Nephron progenitor cell (in vitro differentiated cells): ENCODE results near the gene PRDM16.

Experiments used
- DNase-seq: peaks from one replicate; pipeline ENCODE4 v3.0.0; 2021
- H3K27ac Mint-ChIP-seq: 2 replicates; pipeline ENCODE4 v1.8.0; 2021; ENCODE audit warnings: mild to moderate bottlenecking, moderate library complexity, mixed read lengths
- H3K27me3 Mint-ChIP-seq: 2 replicates; pipeline ENCODE4 v1.8.0; 2021; ENCODE audit warnings: mild to moderate bottlenecking, low read depth, mixed read lengths; ENCODE audit not compliant: poor library complexity
- H3K36me3 Mint-ChIP-seq: 2 replicates; pipeline ENCODE4 v1.8.0; 2021; ENCODE audit warnings: low read depth, mixed read lengths
- H3K4me1 Mint-ChIP-seq: 2 replicates; pipeline ENCODE4 v1.8.0; 2021; ENCODE audit warnings: mixed read lengths
- H3K4me3 Mint-ChIP-seq: 2 replicates; pipeline ENCODE4 v1.8.0; 2021; ENCODE audit warnings: mild to moderate bottlenecking, moderate library complexity, mixed read lengths
- H3K9me3 Mint-ChIP-seq: 2 replicates; pipeline ENCODE4 v1.8.0; 2021; ENCODE audit warnings: mild to moderate bottlenecking, moderate library complexity, mixed read lengths
- TF ChIP-seq, protein P1 (sequence below): fragments of 200-600 bp; sonication (generic); IDR thresholded peaks from 2 replicates; pipeline ENCODE4 v1.5.0; 2021; ENCODE audit warnings: antibody characterized with exemption

The PRDM16 gene

GRCh38 chr1:3068564-3069431 lies at the start of gene PRDM16:
TSS of gene PRDM16 (plus strand) at chr1:3069203. CDS start at chr1:3069260, 57 bp downstream.
- TF ChIP-seq, protein P1, sequence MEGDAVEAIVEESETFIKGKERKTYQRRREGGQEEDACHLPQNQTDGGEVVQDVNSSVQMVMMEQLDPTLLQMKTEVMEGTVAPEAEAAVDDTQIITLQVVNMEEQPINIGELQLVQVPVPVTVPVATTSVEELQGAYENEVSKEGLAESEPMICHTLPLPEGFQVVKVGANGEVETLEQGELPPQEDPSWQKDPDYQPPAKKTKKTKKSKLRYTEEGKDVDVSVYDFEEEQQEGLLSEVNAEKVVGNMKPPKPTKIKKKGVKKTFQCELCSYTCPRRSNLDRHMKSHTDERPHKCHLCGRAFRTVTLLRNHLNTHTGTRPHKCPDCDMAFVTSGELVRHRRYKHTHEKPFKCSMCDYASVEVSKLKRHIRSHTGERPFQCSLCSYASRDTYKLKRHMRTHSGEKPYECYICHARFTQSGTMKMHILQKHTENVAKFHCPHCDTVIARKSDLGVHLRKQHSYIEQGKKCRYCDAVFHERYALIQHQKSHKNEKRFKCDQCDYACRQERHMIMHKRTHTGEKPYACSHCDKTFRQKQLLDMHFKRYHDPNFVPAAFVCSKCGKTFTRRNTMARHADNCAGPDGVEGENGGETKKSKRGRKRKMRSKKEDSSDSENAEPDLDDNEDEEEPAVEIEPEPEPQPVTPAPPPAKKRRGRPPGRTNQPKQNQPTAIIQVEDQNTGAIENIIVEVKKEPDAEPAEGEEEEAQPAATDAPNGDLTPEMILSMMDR: no peak
- H3K4me3 Mint-ChIP-seq: peak within 1 kb of the TSS; percentile 88
- no peaks in the 10 kb centered on the region for H3K36me3 Mint-ChIP-seq
- DNase-seq: peak; percentile 60
- peaks cover 5% of the 10 kb centered on the region for H3K4me1 Mint-ChIP-seq
- peaks cover 85% of the 10 kb centered on the region for H3K27me3 Mint-ChIP-seq
- H3K9me3 Mint-ChIP-seq: no peaks in the 10 kb centered on the region
- H3K27ac Mint-ChIP-seq: peak within 1 kb of the TSS; percentile 68

DNA sequence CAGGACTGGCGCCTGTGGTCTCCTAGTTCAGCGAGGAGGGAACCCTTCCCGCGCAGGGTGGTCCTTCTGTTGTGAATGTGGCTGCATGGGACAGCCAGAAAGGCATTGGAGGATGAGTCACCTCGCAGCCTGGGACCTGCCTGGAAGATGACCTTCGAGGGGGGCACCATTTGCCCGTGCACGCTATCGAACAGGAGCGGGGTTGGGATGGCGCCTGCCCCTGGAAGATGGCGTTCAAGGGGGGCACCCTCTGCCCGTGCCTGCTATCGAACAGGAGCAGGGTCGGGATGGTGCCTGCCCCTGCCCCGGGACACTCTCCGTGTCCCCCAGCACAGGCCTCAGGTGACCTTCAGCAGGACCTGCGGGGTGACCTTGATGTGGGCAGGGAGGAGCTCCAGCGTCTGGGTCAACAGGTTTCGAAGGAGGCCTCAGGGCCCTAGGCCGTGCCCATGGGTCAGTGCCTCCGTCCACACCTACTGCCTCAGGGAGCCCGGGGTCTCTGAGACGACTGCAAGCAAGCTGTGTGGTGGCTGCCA lies 49.4 kb upstream of the PRDM16 start:
- TF ChIP-seq, protein P1: no peak
- Mint-ChIP-seq H3K9me3 (peaks cover 51% of the 10 kb centered on the region), H3K27me3 (peaks cover 28% of the 10 kb centered on the region), H3K4me3 (no peak overlapping the region), H3K36me3 (no peaks in the 10 kb centered on the region), H3K4me1 (no peaks in the 10 kb centered on the region), H3K27ac (no peak overlapping the region)
- DNase-seq: no peak

- Mint-ChIP-seq H3K4me1 (no peaks in the 10 kb centered on the region), H3K9me3 (peaks cover 48% of the 10 kb centered on the region), H3K27me3 (peaks cover 25% of the 10 kb centered on the region), H3K36me3 (no peaks in the 10 kb centered on the region), H3K4me3 (no peak overlapping the region), H3K27ac (no peak overlapping the region)
- TF ChIP-seq, protein P1: no peak
- no peak for DNase-seq
These were observed 48.6 kb upstream of the PRDM16 start for GRCh38 chr1:3020263-3020909.

GRCh38 chr1:3021233-3021671 lies 47.8 kb upstream of the PRDM16 start, which contains the start of gene ACTRT2:
TSS of gene ACTRT2 (plus strand) at chr1:3021467. CDS start at chr1:3021687, 220 bp downstream.
- Mint-ChIP-seq H3K4me3 (no peak within 1 kb of the TSS), H3K4me1 (no peaks in the 10 kb centered on the region), H3K9me3 (peaks cover 47% of the 10 kb centered on the region), H3K36me3 (no peaks in the 10 kb centered on the region), H3K27me3 (peaks cover 22% of the 10 kb centered on the region), H3K27ac (no peak within 1 kb of the TSS)
- TF ChIP-seq, protein P1: no peak
- no peak for DNase-seq

GRCh38 chr1:3021801-3022401 lies 47.1 kb upstream of the PRDM16 start:
- TF ChIP-seq, protein P1: no peak
- H3K4me3 Mint-ChIP-seq: no peak overlapping the region
- no peak overlapping the region for H3K27ac Mint-ChIP-seq
- H3K4me1 Mint-ChIP-seq: no peaks in the 10 kb centered on the region
- H3K36me3 Mint-ChIP-seq: no peaks in the 10 kb centered on the region
- peaks cover 19% of the 10 kb centered on the region for H3K27me3 Mint-ChIP-seq
- H3K9me3 Mint-ChIP-seq: peaks cover 47% of the 10 kb centered on the region
- no peak for DNase-seq
